Measurements from ENCODE around the gene ARSK.
"Not testable (repeated sequence)": the region's sequence is repeated elsewhere in the genome, so short reads cannot be mapped to it uniquely, and the experiment has no call there.

ARSK gene

GRCh38 chr5:95621839-95622629 lies 67.1 kb downstream of the ARSK start:
- DNase-seq, result peak in 1 of 2 donors; percentile 26

GRCh38 chr5:95623706-95624105 lies 68.8 kb downstream of the ARSK start:
- no peak for DNase-seq

DNA sequence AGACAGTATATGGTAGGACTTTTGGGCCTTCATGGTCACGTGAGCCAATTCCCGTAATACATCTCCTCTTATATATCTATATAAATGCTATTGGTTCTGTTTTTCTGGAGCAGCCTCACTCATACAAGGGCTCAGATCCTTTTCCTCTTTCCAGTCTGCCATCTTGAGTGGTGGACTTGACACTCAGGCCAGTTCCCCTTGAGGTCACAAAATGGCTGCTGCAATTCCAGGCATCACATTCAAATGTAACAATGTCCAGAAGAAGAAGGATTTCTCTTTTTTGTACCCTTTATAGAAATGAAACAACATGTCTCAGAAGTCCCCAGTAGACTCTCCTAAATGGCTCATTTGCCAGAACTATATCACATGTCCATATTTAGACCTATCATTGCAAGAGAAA lies 69.5 kb downstream of the ARSK start:
- no peak for DNase-seq

- DNase-seq, result no peak
Observed at GRCh38 chr5:95626701-95627100, 71.8 kb downstream of the ARSK start.

DNA sequence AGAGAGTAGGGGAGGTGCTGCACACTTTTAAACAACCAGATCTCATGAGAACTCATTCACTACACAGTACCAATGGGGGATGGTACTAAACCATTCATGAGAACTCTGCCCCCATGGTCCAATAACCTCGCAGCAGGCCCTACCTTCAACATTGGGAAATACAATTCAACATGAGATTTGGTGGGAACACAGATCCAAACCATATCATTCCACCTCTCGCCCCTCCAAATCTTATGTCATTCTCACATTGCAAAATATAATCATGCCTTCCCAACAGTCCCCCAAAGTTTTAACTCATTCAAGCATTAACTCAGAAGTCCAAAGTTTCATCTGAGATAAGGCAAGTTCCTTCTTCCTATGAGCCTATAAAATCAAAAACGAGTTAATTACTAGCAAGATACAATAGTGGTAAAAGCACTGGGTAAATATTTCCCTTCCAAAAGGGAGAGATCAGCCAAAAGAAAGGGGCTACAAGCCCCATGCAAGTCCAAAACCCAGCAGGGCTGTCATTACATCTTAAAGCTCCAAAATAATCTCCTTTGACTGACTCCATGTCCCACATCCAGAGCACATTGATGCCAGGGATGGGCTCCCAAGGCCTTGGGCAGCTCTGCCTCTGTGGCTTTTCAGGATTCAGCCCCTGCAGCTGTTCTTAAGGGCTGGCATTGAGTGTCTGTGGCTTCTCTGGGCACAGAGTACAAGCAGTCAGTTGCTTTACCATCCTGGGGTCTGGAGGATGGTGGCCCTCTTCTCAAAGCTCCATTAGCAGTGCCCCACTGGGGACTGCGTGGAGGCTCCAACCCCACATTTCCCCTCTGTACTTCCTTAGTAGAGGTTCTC lies 73.3 kb downstream of the ARSK start:
- no peak for DNase-seq

DNA sequence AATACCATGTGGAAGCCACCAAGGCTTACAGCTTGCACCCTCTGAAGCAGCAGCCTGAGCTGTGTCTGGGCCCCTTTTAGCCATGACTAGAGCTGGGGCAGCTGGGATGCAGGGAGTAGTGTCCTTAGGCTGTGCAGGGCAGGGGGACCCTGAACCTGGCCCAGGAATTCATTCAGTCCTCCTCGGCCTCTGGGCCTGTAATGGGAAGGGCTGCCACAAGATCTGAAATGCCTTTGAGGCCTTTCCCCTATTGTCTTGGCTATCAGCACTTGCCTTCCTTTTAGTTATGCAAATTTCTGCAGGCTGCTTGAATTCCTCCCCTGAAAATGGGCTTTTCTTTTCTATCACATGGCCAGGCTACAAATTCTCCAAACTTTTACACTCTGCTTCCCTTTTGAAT lies 74.0 kb downstream of the ARSK start:
- DNase-seq, result no peak

DNA sequence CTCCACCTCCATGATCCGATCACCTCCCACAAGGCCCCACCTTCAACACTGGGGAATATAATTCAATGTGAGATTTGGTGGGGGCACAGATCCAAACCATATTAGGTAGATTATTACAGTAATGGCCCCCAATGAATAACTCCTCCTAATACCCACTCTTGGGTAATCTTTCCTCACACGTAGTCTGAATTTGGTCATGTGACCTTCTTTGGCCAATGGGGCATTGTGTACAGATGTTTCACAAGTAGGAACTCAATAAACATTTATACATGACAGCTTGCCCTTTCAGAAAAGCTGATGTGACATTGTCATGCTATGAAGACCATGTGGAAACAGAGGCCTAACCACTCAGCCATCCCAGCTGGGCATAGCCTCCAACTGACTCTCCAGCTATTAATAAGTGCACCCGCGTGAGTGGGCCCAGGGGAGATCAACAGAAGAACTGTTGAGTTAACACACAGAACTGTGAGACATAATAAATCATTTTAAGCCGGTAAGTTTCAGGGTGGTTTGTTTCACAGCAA lies 75.6 kb downstream of the ARSK start:
- DNase-seq, result no peak

GRCh38 chr5:95631255-95631958 lies 76.5 kb downstream of the ARSK start:
- DNase-seq, result no peak

DNA sequence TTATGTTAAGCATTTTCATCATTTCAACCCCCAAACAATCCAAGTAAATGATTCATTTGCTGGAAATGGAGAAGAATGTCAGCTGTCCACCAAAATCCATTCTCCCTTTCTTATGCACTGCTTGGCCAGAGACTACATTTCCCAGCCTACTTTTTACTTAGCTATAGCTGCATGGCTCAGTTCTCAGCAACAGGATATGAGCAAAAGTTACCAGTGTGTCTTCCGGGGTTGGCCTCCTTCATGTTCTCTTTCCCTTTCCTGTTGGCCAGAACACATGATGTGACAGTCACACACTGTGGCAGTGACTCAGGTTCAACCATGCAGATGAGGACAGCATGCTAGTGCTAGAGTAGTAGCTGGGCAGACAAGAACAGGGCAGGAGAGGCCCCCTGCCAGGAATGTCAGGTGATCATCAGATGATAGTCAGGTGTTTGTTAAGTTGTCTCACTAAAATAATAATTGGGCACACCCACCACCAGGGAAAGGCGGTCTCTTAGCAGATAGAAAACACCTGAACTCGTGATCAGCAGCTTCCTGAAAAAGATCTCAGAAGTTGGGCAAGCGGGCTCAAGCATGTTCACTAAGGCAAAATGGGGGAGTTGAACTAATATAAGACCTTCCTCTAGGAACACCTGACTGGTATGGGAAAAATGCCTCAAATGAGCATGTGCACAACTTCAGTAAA lies 77.2 kb downstream of the ARSK start:
- DNase-seq, result peak; percentile 59 to 76

DNA sequence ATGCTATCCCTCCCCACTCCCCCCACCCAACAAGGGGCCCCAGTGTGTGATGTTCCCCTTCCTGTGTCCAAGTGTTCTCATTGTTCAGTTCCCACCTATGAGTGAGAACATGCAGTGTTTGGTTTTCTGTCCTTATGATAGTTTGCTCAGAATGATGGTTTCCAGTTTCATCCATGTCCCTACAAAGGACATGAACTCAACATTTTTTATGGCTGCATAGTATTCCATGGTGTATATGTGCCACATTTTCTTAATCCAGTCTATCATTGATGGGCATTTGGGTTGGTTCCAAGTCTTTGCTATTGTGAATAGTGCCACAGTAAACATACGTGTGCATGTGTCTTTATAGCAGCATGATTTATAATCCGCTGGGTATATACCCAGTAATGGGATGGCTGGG lies 78.0 kb downstream of the ARSK start:
- DNase-seq, result not testable (repeated sequence)

DNA sequence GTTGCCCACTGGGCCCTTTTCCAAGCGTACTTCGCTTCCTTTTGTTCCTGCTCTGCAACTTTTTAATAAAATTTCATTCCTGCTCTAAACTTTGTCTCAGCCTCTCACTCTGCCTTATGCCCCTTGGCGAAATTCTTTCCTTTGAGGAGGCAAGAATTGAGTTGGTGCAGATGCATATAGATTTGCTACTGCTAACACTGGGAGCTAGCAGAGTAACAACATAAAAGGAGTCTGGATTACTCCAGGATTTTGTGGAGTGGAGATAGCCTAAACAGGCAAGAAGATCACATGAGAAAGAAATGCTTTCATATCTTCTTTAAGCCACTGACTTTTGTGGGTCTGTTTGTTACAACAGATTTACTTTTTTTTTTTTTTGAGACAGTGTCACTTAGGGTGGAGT lies 78.8 kb downstream of the ARSK start:
- DNase-seq, result no peak

- DNase-seq, result no peak
Observed at GRCh38 chr5:95634081-95634480, 79.2 kb downstream of the ARSK start.

GRCh38 chr5:95638632-95639031 lies 83.7 kb downstream of the ARSK start:
- DNase-seq, result no peak

DNA sequence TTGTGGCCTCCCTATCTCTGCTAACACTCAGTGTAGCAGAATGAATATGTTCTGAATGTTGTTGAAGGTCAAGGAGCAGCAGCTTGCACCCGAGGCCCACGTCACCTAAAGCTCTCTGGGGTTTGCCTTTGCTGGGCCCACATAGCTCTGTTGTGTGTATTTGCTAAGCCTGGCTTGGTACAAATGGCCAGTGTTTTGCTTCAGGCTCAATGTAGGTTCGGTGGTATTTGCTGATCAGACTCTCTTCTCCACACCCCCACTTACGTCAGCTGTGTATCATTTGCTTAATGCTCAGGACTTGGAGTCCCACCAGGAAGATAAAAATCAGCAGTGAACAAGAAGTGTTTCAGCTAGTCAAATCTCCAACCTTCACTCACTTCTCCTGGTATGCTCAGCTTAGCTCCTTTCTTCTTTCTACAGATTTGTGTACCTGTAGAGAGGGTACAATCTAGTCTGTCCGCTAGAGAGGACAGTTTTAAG lies 86.9 kb downstream of the ARSK start:
- no peak for DNase-seq

GRCh38 chr5:95643152-95643551 lies 88.3 kb downstream of the ARSK start:
- no peak for DNase-seq

DNA sequence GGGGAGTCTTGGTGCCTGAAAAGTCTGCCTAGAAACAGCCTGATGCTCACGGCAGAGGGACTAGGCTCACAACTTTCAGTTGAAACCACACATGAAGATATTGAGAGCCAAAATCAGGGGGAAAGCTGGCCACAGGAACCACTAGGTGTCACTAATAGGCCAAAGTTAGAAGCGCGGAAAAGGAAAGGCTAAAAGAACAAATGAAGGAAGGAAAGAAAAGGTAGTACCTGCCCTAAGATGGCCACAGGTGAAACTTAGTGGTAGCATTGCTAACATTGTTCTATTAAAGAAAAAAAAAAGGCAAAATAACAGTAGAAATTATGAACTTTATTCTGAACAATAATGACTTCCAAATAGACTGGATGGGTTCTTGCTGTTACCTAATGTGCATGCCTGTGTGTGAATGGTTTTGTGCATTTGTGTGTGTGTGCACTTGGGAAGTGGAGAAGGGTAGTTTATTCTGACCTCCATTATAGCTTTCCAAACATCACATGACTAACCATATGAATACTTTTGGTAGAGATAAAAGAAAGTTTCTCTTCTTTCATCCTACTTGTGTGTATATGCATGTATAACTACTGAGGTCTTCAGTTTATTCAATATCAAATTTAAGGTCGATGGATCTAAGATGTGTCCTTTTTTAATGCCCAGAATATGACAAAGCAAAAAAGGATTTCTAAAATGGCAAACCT lies 89.6 kb downstream of the ARSK start:
- peak; percentile 48 to 55 for DNase-seq

DNA sequence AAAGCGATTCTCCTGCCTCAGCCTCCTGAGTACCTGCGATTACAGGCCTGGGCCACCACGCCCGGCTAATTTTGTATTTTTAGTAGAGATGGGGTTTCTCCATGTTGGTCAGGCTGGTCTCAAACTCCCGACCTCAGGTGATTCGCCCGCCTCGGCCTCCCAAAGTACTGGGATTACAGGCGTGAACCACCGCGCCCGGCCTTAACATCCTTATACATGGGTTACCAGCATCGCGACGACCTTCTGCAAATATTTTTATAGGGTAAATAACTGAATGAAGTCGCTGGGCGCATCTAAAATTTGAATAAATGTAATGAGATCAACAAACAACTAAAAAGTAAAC lies 91.3 kb downstream of the ARSK start:
- not testable (repeated sequence) for DNase-seq

DNA sequence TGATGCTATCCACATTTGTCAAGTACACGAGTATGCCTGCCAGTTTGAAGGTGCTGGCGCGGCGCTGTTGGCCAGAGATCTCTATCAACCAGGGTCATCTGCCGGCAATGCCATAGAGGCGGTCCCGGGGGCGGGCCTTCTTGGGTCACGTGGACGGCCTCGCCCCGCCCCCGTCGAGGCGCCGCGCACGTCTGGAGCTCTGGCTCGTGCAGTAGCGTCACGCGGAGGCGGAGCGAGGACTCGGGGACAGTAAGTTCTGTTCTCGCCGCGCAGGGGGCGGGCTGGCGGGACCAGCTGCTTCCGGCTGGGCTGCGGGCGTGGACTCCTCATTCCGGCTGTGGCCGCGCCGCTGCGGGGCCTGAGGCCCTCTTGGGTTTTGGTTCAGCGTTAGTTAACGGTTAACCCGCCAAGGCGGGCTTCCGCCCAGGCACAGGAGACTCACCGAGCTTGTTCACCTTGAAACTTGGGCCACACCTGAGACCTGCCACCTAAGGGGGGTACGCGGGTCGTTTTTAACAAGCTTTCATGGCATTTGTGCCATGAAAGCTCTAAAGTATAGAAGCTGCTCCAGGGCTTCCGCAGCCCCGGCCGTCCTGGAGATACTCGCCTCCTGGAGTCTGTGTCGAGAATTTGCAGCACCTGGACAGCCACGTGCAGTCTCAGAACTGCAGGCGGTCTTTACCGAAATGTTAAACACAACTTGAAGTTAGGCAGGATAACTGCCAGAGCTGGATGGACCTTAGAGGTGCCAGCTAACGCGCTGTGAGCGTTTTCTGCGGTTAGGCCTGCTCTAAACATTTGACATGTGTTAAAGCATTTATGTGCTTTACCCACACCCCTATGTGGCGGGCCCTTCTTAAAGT lies 91.9 kb downstream of the ARSK start, which contains the start of gene RFESD:
Gene RFESD, plus strand, starts transcription at position 209 of the 863 bp plus-strand sequence. CDS start 5,495 bp downstream, outside the sequence.
- peak; percentile 95 to 98 for DNase-seq

GRCh38 chr5:95647886-95648860 lies 93.3 kb downstream of the ARSK start:
- no peak for DNase-seq

- no peak for DNase-seq
Observed at GRCh38 chr5:95649274-95649673, 94.4 kb downstream of the ARSK start.
